ENCODE data around the gene PRR20G. TPM values are rescaled to one million over a fixed set of nuclear protein-coding genes. Genes with fewer than 3 reads are reported as not detected.

PRR20G gene
- polyA plus RNA-seq, 1 donor from 2014 or later = not detected

- Mint-ChIP-seq H3K27me3 (peaks cover 3% of the 10 kb centered on the region), H3K4me1 (no peaks in the 10 kb centered on the region), H3K36me3 (no peaks in the 10 kb centered on the region), H3K4me3 (no peak overlapping the region), H3K27ac (no peak overlapping the region), H3K9me3 (peaks cover 3 to 8% (median 3%) of the 10 kb centered on the region in 3 donors)
These were observed 497 bp upstream of the PRR20G start for GRCh38 chr3:127288343-127288742.

GRCh38 chr3:127286571-127287140 lies 1.2 kb downstream of the PRR20G start:
- no peak overlapping the region for H3K4me3 Mint-ChIP-seq
- H3K27ac Mint-ChIP-seq = no peak overlapping the region
- H3K4me1 Mint-ChIP-seq = no peaks in the 10 kb centered on the region
- H3K36me3 Mint-ChIP-seq = no peaks in the 10 kb centered on the region
- peaks cover 9% of the 10 kb centered on the region for H3K27me3 Mint-ChIP-seq
- H3K9me3 Mint-ChIP-seq = peaks cover 2 to 5% (median 3%) of the 10 kb centered on the region in 3 donors

DNA sequence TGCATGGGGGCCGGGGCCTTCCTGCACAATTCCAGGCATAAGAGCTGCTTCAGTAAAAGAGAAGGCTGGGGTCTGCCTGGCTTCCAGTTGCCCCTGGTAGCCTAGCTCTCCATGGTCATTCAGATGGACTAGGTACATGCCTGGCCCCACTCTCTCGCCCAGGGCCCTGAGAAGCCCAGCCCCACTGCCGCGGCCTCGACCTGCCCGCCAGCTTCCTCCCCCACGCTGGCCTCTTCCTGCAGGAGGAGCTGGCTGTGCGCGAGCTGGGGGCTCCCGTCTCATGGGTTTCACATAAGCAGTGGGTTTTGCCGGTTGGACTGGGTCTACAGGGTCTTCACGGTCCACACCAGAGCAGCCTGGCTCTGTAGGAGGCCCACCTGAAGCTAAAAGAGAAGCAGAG lies 3.6 kb downstream of the PRR20G start:
- no peaks in the 10 kb centered on the region for H3K4me1 Mint-ChIP-seq
- no peak overlapping the region for H3K4me3 Mint-ChIP-seq
- peaks cover 1 to 3% (median 2%) of the 10 kb centered on the region in 3 donors for H3K9me3 Mint-ChIP-seq
- no peaks in the 10 kb centered on the region for H3K36me3 Mint-ChIP-seq
- peaks cover 12% of the 10 kb centered on the region for H3K27me3 Mint-ChIP-seq
- no peak overlapping the region for H3K27ac Mint-ChIP-seq

DNA sequence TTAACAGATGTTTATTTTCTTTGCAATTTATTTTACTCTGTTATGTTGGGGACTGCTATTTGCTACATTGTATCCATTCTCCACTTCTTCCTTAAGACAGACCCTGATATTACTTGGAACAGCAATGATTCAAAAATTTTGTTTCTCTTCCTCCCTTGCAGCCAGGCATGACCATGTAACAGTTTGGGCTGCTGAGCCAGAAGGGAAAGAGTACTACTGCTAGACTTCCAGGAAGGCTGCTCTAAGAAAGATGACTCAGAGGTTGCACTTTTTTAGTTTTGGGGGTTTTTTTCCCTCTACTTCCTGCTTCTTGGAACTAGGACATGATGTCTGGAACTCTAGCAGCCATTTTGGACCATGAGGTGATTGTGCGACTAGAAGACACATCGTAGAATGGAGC lies 10.3 kb downstream of the PRR20G start:
- Mint-ChIP-seq H3K9me3 (peaks cover 0 to 1% (median 0%) of the 10 kb centered on the region in 3 donors), H3K27ac (no peak overlapping the region), H3K4me1 (no peaks in the 10 kb centered on the region), H3K27me3 (peaks cover 15% of the 10 kb centered on the region), H3K4me3 (no peak overlapping the region), H3K36me3 (no peaks in the 10 kb centered on the region)

DNA sequence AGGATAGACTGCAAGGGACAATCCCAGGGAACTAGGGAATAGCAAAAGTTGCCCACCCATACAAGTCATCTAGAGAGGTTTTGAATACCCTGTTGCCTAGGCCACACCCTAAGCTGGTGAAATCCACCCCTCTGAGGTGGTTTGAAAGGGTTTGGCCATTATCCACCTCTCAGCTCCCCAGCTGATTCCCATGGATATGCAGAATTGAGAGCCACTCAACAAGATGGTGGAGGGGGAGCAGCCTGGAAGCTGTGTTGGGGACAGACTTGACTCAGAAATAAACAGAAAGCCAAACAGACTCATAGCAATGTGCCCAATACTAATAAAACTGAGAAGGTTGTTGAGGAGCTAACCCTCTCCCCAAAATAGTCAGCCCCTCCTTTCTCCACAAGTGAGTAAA lies 10.9 kb downstream of the PRR20G start:
- H3K4me3 Mint-ChIP-seq = no peak overlapping the region
- H3K9me3 Mint-ChIP-seq = peaks cover 0 to 4% (median 1%) of the 10 kb centered on the region in 3 donors
- H3K36me3 Mint-ChIP-seq = no peaks in the 10 kb centered on the region
- H3K27ac Mint-ChIP-seq = no peak overlapping the region
- H3K4me1 Mint-ChIP-seq = no peaks in the 10 kb centered on the region
- peaks cover 12% of the 10 kb centered on the region for H3K27me3 Mint-ChIP-seq

- peaks cover 12% of the 10 kb centered on the region for H3K27me3 Mint-ChIP-seq
- H3K9me3 Mint-ChIP-seq = peaks cover 0 to 5% (median 1%) of the 10 kb centered on the region in 3 donors
- no peak overlapping the region for H3K4me3 Mint-ChIP-seq
- no peaks in the 10 kb centered on the region for H3K4me1 Mint-ChIP-seq
- no peak overlapping the region for H3K27ac Mint-ChIP-seq
- no peaks in the 10 kb centered on the region for H3K36me3 Mint-ChIP-seq
These were observed 11.4 kb downstream of the PRR20G start for GRCh38 chr3:127276396-127276795.

DNA sequence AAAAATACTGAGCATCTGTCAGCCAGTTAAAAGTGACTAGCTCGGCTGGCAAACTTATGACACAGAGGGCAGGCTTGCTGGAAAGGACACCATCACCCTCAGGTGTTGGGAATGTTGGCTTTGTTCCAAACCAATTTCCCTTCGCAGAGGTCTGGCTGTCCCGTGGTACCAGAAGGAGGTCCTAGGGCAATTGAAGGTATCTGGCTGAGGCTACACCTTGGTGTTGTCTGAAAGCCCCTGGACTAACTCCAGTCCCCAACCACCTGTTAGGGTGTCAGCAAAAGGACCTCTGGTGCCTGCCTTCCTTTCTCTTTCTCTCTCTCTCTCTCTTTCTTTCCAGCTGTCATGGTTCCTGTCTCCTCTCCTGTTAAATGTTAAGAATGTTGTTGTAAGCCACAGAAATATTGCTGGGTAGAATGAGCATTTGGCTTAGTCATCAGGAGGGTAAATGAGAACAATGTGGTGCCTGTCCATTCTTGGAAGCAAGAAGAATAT lies 12.5 kb downstream of the PRR20G start:
- Mint-ChIP-seq H3K36me3 (no peaks in the 10 kb centered on the region), H3K27ac (no peak overlapping the region), H3K9me3 (peaks cover 0 to 5% (median 1%) of the 10 kb centered on the region in 3 donors), H3K4me1 (no peaks in the 10 kb centered on the region), H3K27me3 (peaks cover 12% of the 10 kb centered on the region), H3K4me3 (no peak overlapping the region)

DNA sequence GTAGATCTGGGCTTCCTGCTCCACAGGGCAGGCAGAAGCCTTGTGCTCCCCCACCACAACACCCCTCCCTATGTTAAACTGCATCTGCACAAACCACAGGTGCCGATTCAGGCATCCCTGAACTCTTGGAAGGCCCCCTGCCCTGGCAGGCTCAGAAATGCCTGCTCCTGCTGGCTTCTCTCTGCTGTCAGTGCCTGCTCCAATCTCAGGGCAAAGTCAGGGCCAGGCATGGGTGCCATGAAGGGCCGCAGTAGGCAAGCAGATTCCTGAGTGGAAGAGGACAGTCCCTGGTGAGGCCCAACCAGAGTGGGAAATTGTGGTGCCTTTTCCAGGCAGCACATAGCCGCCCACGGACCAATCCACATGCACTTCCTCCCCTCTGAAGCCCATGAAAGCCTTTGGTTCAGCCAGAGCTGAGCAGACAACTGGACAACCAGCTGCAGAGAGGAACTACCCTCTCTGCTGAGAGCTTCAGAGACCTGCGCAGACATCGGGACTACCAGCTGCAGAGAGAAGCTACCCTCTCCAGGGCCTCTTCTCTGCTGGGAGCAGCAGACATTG lies 13.6 kb downstream of the PRR20G start:
- H3K27ac Mint-ChIP-seq = no peak overlapping the region
- H3K9me3 Mint-ChIP-seq = peaks cover 1 to 7% (median 5%) of the 10 kb centered on the region in 3 donors
- no peaks in the 10 kb centered on the region for H3K36me3 Mint-ChIP-seq
- peaks cover 10% of the 10 kb centered on the region for H3K27me3 Mint-ChIP-seq
- no peak overlapping the region for H3K4me3 Mint-ChIP-seq
- H3K4me1 Mint-ChIP-seq = no peaks in the 10 kb centered on the region

DNA sequence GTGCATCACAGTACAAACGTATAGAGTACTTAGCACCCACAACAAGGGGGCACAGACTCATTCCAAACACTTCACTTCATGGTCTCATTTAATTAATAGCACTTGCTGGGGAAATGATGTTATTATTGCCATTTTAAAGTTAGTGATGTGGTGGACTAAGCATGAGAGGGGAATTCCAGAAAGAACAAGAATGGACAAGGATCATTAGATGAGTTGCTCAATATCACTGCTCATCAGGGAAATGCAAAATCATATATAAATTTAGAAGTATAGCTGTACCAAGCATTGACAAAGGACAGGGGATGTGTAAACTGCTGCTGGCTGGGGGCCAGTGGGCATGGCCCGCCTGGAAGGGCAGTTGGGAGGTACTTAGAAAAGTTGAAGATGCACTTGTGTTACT lies 14.6 kb downstream of the PRR20G start:
- H3K4me1 Mint-ChIP-seq = no peaks in the 10 kb centered on the region
- peaks cover 5% of the 10 kb centered on the region for H3K27me3 Mint-ChIP-seq
- H3K36me3 Mint-ChIP-seq = no peaks in the 10 kb centered on the region
- no peak overlapping the region for H3K4me3 Mint-ChIP-seq
- peaks cover 1 to 10% (median 7%) of the 10 kb centered on the region in 3 donors for H3K9me3 Mint-ChIP-seq
- no peak overlapping the region for H3K27ac Mint-ChIP-seq

- Mint-ChIP-seq H3K27me3 (no peaks in the 10 kb centered on the region), H3K4me1 (peaks cover 0 to 2% (median 0%) of the 10 kb centered on the region in 3 donors), H3K9me3 (peaks cover 0 to 7% (median 5%) of the 10 kb centered on the region in 3 donors), H3K27ac (peak overlapping the region in 1 of 3 donors; percentile 6), H3K4me3 (no peak overlapping the region), H3K36me3 (peaks cover 1% of the 10 kb centered on the region)
These were observed 21.7 kb downstream of the PRR20G start for GRCh38 chr3:127266186-127266585.

DNA sequence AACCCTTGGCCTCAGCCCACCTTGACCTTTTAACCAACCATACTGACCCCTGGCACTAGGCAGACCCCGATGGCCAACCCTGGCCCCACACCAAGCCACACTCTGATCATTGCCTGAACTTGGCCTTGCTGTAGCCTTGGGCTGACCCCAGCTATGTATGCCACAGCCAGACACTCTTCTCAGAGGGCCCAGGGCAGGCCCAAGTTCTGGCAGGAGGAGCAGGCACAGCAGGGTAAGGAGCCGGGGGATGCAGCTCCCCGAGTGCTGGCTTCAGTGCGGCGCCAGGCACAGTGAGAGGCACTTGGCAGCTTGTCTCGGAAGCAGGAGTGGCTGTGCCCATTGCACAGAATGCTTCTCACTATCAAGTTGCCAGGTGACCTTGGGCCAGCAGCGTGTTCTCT lies 22.3 kb downstream of the PRR20G start:
- Mint-ChIP-seq H3K4me1 (peaks cover 0 to 2% (median 0%) of the 10 kb centered on the region in 3 donors), H3K4me3 (no peak overlapping the region), H3K27me3 (no peaks in the 10 kb centered on the region), H3K36me3 (peaks cover 1% of the 10 kb centered on the region), H3K27ac (peak overlapping the region in 1 of 3 donors; percentile 6), H3K9me3 (peaks cover 0 to 7% (median 5%) of the 10 kb centered on the region in 3 donors)

DNA sequence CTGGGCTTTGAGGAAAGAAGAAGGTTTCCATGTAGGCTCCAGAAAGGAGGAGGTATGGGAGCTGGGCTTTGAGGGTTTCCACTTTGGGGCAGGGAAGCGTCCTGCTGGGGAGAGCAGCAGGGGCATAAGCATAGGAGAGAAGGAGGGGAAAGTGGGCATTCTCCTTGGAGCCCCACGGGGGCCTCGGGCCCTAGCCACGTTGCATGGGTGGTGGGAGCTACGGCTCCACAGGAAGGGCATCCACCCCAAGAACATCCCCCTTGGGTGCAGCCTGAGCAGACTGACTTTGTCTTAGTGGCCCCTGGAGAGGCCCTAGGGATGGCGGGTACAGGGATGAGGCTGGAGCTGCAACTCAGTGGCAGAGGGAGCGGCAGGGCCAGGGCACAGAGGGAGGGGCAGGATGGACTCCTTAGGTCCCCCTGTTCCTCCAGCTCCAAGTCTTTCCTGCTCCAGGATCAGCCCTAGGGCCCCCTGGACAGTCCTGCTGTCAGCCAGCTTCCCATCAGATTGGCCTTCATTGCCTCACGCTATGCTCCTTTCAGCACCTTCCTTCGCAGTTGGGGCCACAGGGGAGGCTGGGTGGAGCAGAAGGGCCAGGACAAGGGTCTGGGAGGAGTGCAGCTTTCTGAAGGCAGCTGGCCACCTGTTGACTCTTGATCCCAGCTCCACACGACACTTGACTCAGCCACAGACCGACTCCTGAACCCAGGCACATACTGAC lies 22.9 kb downstream of the PRR20G start:
- H3K4me3 Mint-ChIP-seq = no peak overlapping the region
- H3K27ac Mint-ChIP-seq = no peak overlapping the region
- peaks cover 0 to 7% (median 5%) of the 10 kb centered on the region in 3 donors for H3K9me3 Mint-ChIP-seq
- H3K4me1 Mint-ChIP-seq = peaks cover 0 to 2% (median 0%) of the 10 kb centered on the region in 3 donors
- H3K27me3 Mint-ChIP-seq = no peaks in the 10 kb centered on the region
- H3K36me3 Mint-ChIP-seq = peaks cover 1% of the 10 kb centered on the region

DNA sequence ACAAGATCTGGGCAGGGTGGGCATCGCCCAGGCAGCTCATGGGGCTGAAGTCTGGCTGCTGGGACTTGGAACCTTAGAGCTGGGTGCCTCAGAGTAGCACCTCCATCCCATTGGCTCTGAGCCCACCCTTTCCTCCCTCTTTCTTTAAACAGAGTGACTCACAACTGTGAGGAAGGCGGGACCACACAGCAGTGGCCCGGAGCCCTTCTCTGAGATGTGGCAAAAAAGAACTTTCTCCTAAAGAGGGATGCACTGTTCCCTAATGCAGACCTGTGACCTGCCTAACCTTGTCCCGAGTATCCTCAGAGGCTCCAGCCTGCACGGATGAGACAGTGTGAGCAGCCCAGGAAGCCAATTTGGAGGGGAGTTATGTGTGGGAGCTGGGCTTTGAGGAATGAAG lies 23.6 kb downstream of the PRR20G start:
- H3K36me3 Mint-ChIP-seq = peaks cover 1% of the 10 kb centered on the region
- H3K4me1 Mint-ChIP-seq = peaks cover 0 to 2% (median 0%) of the 10 kb centered on the region in 3 donors
- H3K9me3 Mint-ChIP-seq = peaks cover 0 to 3% (median 3%) of the 10 kb centered on the region in 3 donors
- H3K4me3 Mint-ChIP-seq = no peak overlapping the region
- no peaks in the 10 kb centered on the region for H3K27me3 Mint-ChIP-seq
- no peak overlapping the region for H3K27ac Mint-ChIP-seq

GRCh38 chr3:127263586-127264231 lies 24.1 kb downstream of the PRR20G start:
- peaks cover 0 to 2% (median 0%) of the 10 kb centered on the region in 3 donors for H3K4me1 Mint-ChIP-seq
- H3K27ac Mint-ChIP-seq = no peak overlapping the region
- no peak overlapping the region for H3K4me3 Mint-ChIP-seq
- peaks cover 0 to 3% (median 0%) of the 10 kb centered on the region in 3 donors for H3K9me3 Mint-ChIP-seq
- H3K36me3 Mint-ChIP-seq = peaks cover 1% of the 10 kb centered on the region
- H3K27me3 Mint-ChIP-seq = no peaks in the 10 kb centered on the region

- no peak overlapping the region for H3K27ac Mint-ChIP-seq
- peaks cover 0 to 2% (median 0%) of the 10 kb centered on the region in 3 donors for H3K4me1 Mint-ChIP-seq
- H3K27me3 Mint-ChIP-seq = no peaks in the 10 kb centered on the region
- peaks cover 1% of the 10 kb centered on the region for H3K36me3 Mint-ChIP-seq
- no peak overlapping the region for H3K4me3 Mint-ChIP-seq
- H3K9me3 Mint-ChIP-seq = no peaks in the 10 kb centered on the region
These were observed 24.8 kb downstream of the PRR20G start for GRCh38 chr3:127263037-127263436.
